Large intestine (tissue), 3 donors: Measurements from ENCODE around the gene PIK3C2G. TPM values are rescaled to one million over a fixed set of nuclear protein-coding genes. Genes with fewer than 3 reads are reported as not detected.

Experiments used
- DNase-seq, 2 donors: peaks; one replicate each; pipeline versions ENCODE4 v3.0.0 to v3.0.0-alpha.2; 2013
- H3K27ac ChIP-seq: one replicate; pipeline ENCODE4 v1.5.1; 2013; ENCODE audit warnings: low read length
- H3K27me3 ChIP-seq: 2 replicates; pipeline ENCODE4 v1.6.1; 2013; ENCODE audit warnings: low read length; ENCODE audit not compliant: control insufficient read depth, insufficient read depth
- H3K36me3 ChIP-seq: 2 replicates; pipeline ENCODE4 v1.6.1; 2013; ENCODE audit warnings: low read length; ENCODE audit not compliant: control insufficient read depth, insufficient read depth
- H3K4me1 ChIP-seq: one replicate; pipeline ENCODE4 v1.6.1; 2013; ENCODE audit warnings: low read length; ENCODE audit not compliant: control insufficient read depth, insufficient read depth
- H3K4me3 ChIP-seq: one replicate; pipeline ENCODE4 v1.5.1; 2013; ENCODE audit warnings: low read length
- H3K9me3 ChIP-seq: one replicate; pipeline ENCODE4 v1.6.1; 2013; ENCODE audit warnings: mild to moderate bottlenecking, low read depth, low read length, moderate library complexity; ENCODE audit not compliant: control insufficient read depth
- WGBS: methylation state at CpG from one replicate; pipeline ENCODE4 v1.1.5; 2013; ENCODE audit warnings: low lambda C conversion rate; ENCODE audit not compliant: insufficient coverage; 5-methylcytosine and 5-hydroxymethylcytosine counted together
- polyA plus RNA-seq: library from polyadenylated mRNA; unstranded; fragments of 120-200 nt; gene quantifications from one replicate; pipeline ENCODE4 v1.2.1, GENCODE V29; 2013

Gene PIK3C2G
- polyA plus RNA-seq, 1 donor, result 2.1 TPM

GRCh38 chr12:18402872-18403611 lies 141.7 kb downstream of the PIK3C2G start:
- no peak overlapping the region for H3K27ac ChIP-seq

GRCh38 chr12:18411453-18411852 lies 150.1 kb downstream of the PIK3C2G start:
- 78% methylated on average over 1 of the region's 1 CpG for WGBS
- DNase-seq, result no peak
- no peaks in the 10 kb centered on the region for H3K36me3 ChIP-seq
- no peaks in the 10 kb centered on the region for H3K27me3 ChIP-seq
- H3K27ac ChIP-seq, result no peak overlapping the region
- H3K9me3 ChIP-seq, result no peaks in the 10 kb centered on the region
- no peaks in the 10 kb centered on the region for H3K4me1 ChIP-seq
- H3K4me3 ChIP-seq, result no peak overlapping the region

More at GRCh38 chr12:18402872-18403611, 141.7 kb downstream of the PIK3C2G start:
- 67% methylated on average over 3 of the region's 3 CpGs for WGBS
- DNase-seq, result no peak
- Histone ChIP-seq H3K36me3 (no peaks in the 10 kb centered on the region), H3K9me3 (no peaks in the 10 kb centered on the region), H3K27me3 (no peaks in the 10 kb centered on the region), H3K4me3 (no peak overlapping the region), H3K4me1 (no peaks in the 10 kb centered on the region)

GRCh38 chr12:18414671-18415070 lies 153.4 kb downstream of the PIK3C2G start:
- 100% methylated on average over 1 of the region's 2 CpGs for WGBS
- DNase-seq, result no peak

GRCh38 chr12:18415227-18415626 lies 153.9 kb downstream of the PIK3C2G start:
- DNase-seq, result peak; percentile 7 to 56
- no peak overlapping the region for H3K4me3 ChIP-seq
- no peaks in the 10 kb centered on the region for H3K36me3 ChIP-seq
- 81% methylated on average over 3 of the region's 4 CpGs for WGBS
- no peaks in the 10 kb centered on the region for H3K9me3 ChIP-seq
- no peaks in the 10 kb centered on the region for H3K4me1 ChIP-seq
- H3K27me3 ChIP-seq, result no peaks in the 10 kb centered on the region
- H3K27ac ChIP-seq, result no peak overlapping the region

More at GRCh38 chr12:18414671-18415070, 153.4 kb downstream of the PIK3C2G start:
- Histone ChIP-seq H3K36me3 (no peaks in the 10 kb centered on the region), H3K4me1 (no peaks in the 10 kb centered on the region), H3K4me3 (no peak overlapping the region), H3K27me3 (no peaks in the 10 kb centered on the region), H3K27ac (no peak overlapping the region), H3K9me3 (no peaks in the 10 kb centered on the region)

GRCh38 chr12:18416412-18416811 lies 155.1 kb downstream of the PIK3C2G start:
- Histone ChIP-seq H3K4me3 (no peak overlapping the region), H3K36me3 (no peaks in the 10 kb centered on the region), H3K9me3 (no peaks in the 10 kb centered on the region), H3K4me1 (no peaks in the 10 kb centered on the region), H3K27ac (no peak overlapping the region), H3K27me3 (no peaks in the 10 kb centered on the region)
- DNase-seq, result no peak
- WGBS, result 100% methylated on average over 2 of the region's 2 CpGs

GRCh38 chr12:18419311-18419710 lies 158.0 kb downstream of the PIK3C2G start:
- H3K9me3 ChIP-seq, result no peaks in the 10 kb centered on the region
- no peaks in the 10 kb centered on the region for H3K36me3 ChIP-seq
- no CpG with 5 or more reads among the region's 4 CpGs for WGBS
- no peaks in the 10 kb centered on the region for H3K27me3 ChIP-seq
- H3K4me3 ChIP-seq, result no peak overlapping the region
- no peaks in the 10 kb centered on the region for H3K4me1 ChIP-seq
- no peak for DNase-seq
- H3K27ac ChIP-seq, result no peak overlapping the region

GRCh38 chr12:18421867-18422266 lies 160.5 kb downstream of the PIK3C2G start:
- Histone ChIP-seq H3K27ac (no peak overlapping the region), H3K27me3 (no peaks in the 10 kb centered on the region), H3K4me3 (no peak overlapping the region), H3K36me3 (no peaks in the 10 kb centered on the region), H3K4me1 (no peaks in the 10 kb centered on the region), H3K9me3 (no peaks in the 10 kb centered on the region)
- DNase-seq, result no peak
- WGBS, result 53% methylated on average over 2 of the region's 3 CpGs

GRCh38 chr12:18422871-18423270 lies 161.6 kb downstream of the PIK3C2G start:
- DNase-seq, result no peak
- no peak overlapping the region for H3K4me3 ChIP-seq
- no peaks in the 10 kb centered on the region for H3K4me1 ChIP-seq
- H3K27ac ChIP-seq, result no peak overlapping the region
- no peaks in the 10 kb centered on the region for H3K36me3 ChIP-seq
- H3K27me3 ChIP-seq, result no peaks in the 10 kb centered on the region
- no peaks in the 10 kb centered on the region for H3K9me3 ChIP-seq

- no peaks in the 10 kb centered on the region for H3K9me3 ChIP-seq
- H3K27me3 ChIP-seq, result no peaks in the 10 kb centered on the region
- H3K27ac ChIP-seq, result no peak overlapping the region
- H3K4me3 ChIP-seq, result no peak overlapping the region
- no peaks in the 10 kb centered on the region for H3K4me1 ChIP-seq
- DNase-seq, result no peak
- 78% methylated on average over 1 of the region's 2 CpGs for WGBS
- no peaks in the 10 kb centered on the region for H3K36me3 ChIP-seq
Measured at GRCh38 chr12:18424857-18425256, 163.5 kb downstream of the PIK3C2G start.

GRCh38 chr12:18427520-18427919 lies 166.2 kb downstream of the PIK3C2G start:
- no peak for DNase-seq
- Histone ChIP-seq H3K4me3 (no peak overlapping the region), H3K4me1 (no peaks in the 10 kb centered on the region), H3K27ac (no peak overlapping the region), H3K36me3 (no peaks in the 10 kb centered on the region), H3K9me3 (no peaks in the 10 kb centered on the region), H3K27me3 (no peaks in the 10 kb centered on the region)
- WGBS, result 88% methylated on average over 3 of the region's 3 CpGs

- no peaks in the 10 kb centered on the region for H3K36me3 ChIP-seq
- no peaks in the 10 kb centered on the region for H3K4me1 ChIP-seq
- no peaks in the 10 kb centered on the region for H3K27me3 ChIP-seq
- DNase-seq, result no peak
- no CpG with 5 or more reads among the region's 2 CpGs for WGBS
- H3K27ac ChIP-seq, result no peak overlapping the region
- no peak overlapping the region for H3K4me3 ChIP-seq
- no peaks in the 10 kb centered on the region for H3K9me3 ChIP-seq
Measured at GRCh38 chr12:18428416-18428815, 167.1 kb downstream of the PIK3C2G start.
